GM23338 (cell line): ENCODE data around the gene GART. TPM values are rescaled to one million over a fixed set of nuclear protein-coding genes. Genes with fewer than 3 reads are reported as not detected.

Experiments used
- ATAC-seq: fragments of 200-7000 bp; cut with Tn5 transposase; 3 replicates; pipeline ENCODE4 v1.9.1; 2020
- DNase-seq: peaks from one replicate; pipeline ENCODE4 v3.0.0-alpha.2; 2015; ENCODE audit warnings: low spot score
- H2AFZ ChIP-seq: fragments of 200-600 bp; sonication (generic); 2 replicates; pipeline ENCODE4 v1.8.0; 2016; ENCODE audit warnings: antibody characterized with exemption, mild to moderate bottlenecking, moderate library complexity
- H3F3A ChIP-seq: fragments of 200-600 bp; sonication (generic); replicated peaks from 2 replicates; pipeline ENCODE4 v1.8.0; 2017; ENCODE audit warnings: antibody characterized with exemption, mixed run types, low read depth
- H3K27ac ChIP-seq: fragments of 200-600 bp; sonication (generic); 2 replicates; pipeline ENCODE4 v1.6.1; 2016; ENCODE audit warnings: low read depth
- H3K27me3 ChIP-seq: fragments of 200-600 bp; sonication (generic); 2 replicates; pipeline ENCODE4 v1.8.0; 2016; ENCODE audit warnings: mild to moderate bottlenecking, mixed run types, moderate library complexity; ENCODE audit not compliant: insufficient read depth
- H3K36me3 ChIP-seq: fragments of 200-600 bp; sonication (generic); 2 replicates; pipeline ENCODE4 v1.8.0; 2016; ENCODE audit warnings: mild to moderate bottlenecking; ENCODE audit not compliant: insufficient read depth
- H3K4me1 ChIP-seq: fragments of 200-600 bp; sonication (generic); 2 replicates; pipeline ENCODE4 v1.8.0; 2016; ENCODE audit warnings: mild to moderate bottlenecking, moderate library complexity; ENCODE audit not compliant: insufficient read depth
- H3K4me2 ChIP-seq: fragments of 200-600 bp; sonication (generic); 2 replicates; pipeline ENCODE4 v1.7.1; 2017; ENCODE audit warnings: mixed run types
- H3K4me3 ChIP-seq: fragments of 200-600 bp; sonication (generic); 2 replicates; pipeline ENCODE4 v1.6.1; 2016; ENCODE audit warnings: mixed run types
- H3K79me2 ChIP-seq: fragments of 200-600 bp; sonication (generic); replicated peaks from 2 replicates; pipeline ENCODE4 v1.8.0; 2017; ENCODE audit warnings: mild to moderate bottlenecking; ENCODE audit not compliant: insufficient read depth
- H3K9me2 ChIP-seq: fragments of 200-600 bp; sonication (generic); 2 replicates; pipeline ENCODE4 v1.8.0; 2017; ENCODE audit not compliant: insufficient read depth
- H4K20me1 ChIP-seq: fragments of 200-600 bp; sonication (generic); replicated peaks from 2 replicates; pipeline ENCODE4 v1.8.0; 2017; ENCODE audit warnings: mild to moderate bottlenecking; ENCODE audit not compliant: insufficient read depth
- H3K27ac Mint-ChIP-seq: 2 replicates; pipeline ENCODE4 v1.8.0; 2020; ENCODE audit warnings: inconsistent platforms, mild to moderate bottlenecking, moderate library complexity, mixed read lengths
- H3K27me3 Mint-ChIP-seq: 3 replicates; pipeline ENCODE4 v1.8.0; 2022; ENCODE audit warnings: low read depth, mild to moderate bottlenecking, moderate library complexity, mixed read lengths, inconsistent platforms; ENCODE audit not compliant: insufficient read depth, poor library complexity
- H3K36me3 Mint-ChIP-seq: 3 replicates; pipeline ENCODE4 v1.8.0; 2021; ENCODE audit warnings: low read depth, mild to moderate bottlenecking, inconsistent platforms, moderate library complexity, mixed read lengths
- H3K4me1 Mint-ChIP-seq: 3 replicates; pipeline ENCODE4 v1.8.0; 2020; ENCODE audit warnings: mild to moderate bottlenecking, inconsistent platforms, mixed read lengths
- H3K4me3 Mint-ChIP-seq: 3 replicates; pipeline ENCODE4 v1.8.0; 2021; ENCODE audit warnings: moderate library complexity, mild to moderate bottlenecking, inconsistent platforms, mixed read lengths
- H3K9me3 Mint-ChIP-seq: 3 replicates; pipeline ENCODE4 v1.8.0; 2020; ENCODE audit warnings: moderate library complexity, mild to moderate bottlenecking, inconsistent platforms, mixed read lengths
- CREB1 ChIP-seq: fragments of 250-450 bp; sonication (Bioruptor Pico); IDR thresholded peaks from 2 replicates; pipeline ENCODE4 v1.5.0; 2020; ENCODE audit warnings: low read depth, mild to moderate bottlenecking, moderate library complexity
- EZH2 ChIP-seq: fragments of 200-600 bp; sonication (generic); IDR thresholded peaks from one replicate; pipeline ENCODE4 v1.8.0; 2017; ENCODE audit warnings: antibody characterized with exemption, mild to moderate bottlenecking, low read depth; ENCODE audit not compliant: unreplicated experiment
- NANOG ChIP-seq: IDR thresholded peaks from 2 replicates; pipeline ENCODE4 v1.6.1; 2016; ENCODE audit warnings: antibody characterized with exemption, borderline replicate concordance
- POLR2AphosphoS5 ChIP-seq: IDR thresholded peaks from 2 replicates; pipeline ENCODE4 v1.6.1; 2016; ENCODE audit warnings: antibody characterized with exemption, low read depth
- STAT1 ChIP-seq: IDR thresholded peaks from one replicate; pipeline ENCODE4 v1.6.1; 2016; ENCODE audit warnings: antibody characterized with exemption; ENCODE audit not compliant: unreplicated experiment
- ZNF114 ChIP-seq: fragments of 250-450 bp; sonication (Bioruptor Pico); IDR thresholded peaks from 2 replicates; pipeline ENCODE4 v1.5.0; 2020; ENCODE audit warnings: mild to moderate bottlenecking, moderate library complexity
- ZNF462 ChIP-seq: fragments of 250-450 bp; sonication (Bioruptor Pico); IDR thresholded peaks from 2 replicates; pipeline ENCODE4 v1.5.0; 2020; ENCODE audit warnings: mild to moderate bottlenecking, moderate library complexity
- polyA plus RNA-seq: library from polyadenylated mRNA; unstranded; fragments of >200 nt; fragmentation: Nextera tagmentation; extraction: Ambion mirVana; gene quantifications from 2 replicates; pipeline ENCODE4 v1.2.1, GENCODE V29; 2016
- total RNA-seq: library from RNA; depleted of rRNA; stranded (reverse); fragments of >200 nt; shearing (Covaris generic); gene quantifications from 2 replicates; pipeline ENCODE4 v1.2.3, GENCODE V29; 2014

Gene GART
- total and polyA plus RNA-seq, 2 experiments from 2014 or later: 87.6 to 224 TPM

GRCh38 chr21:33541756-33542639 lies at the start of gene GART (continued):
- TF ChIP-seq ZNF114 (CRISPR knock-in tag): no peak

- ATAC-seq (peak; percentile 92), DNase-seq (peak; percentile 89)
- peaks cover 11% of the 10 kb centered on the region; the same call in 1 of the 2 replicates for H3F3A ChIP-seq
- peak within 1 kb of the TSS; percentile 97 for H2AFZ ChIP-seq
- peak within 1 kb of the TSS; percentile 87 for H3K4me3 ChIP-seq
- Mint-ChIP-seq H3K4me1 (peaks cover 11% of the 10 kb centered on the region), H3K36me3 (peaks cover 21% of the 10 kb centered on the region; the same call in 2 of the 3 replicates), H3K9me3 (no peaks in the 10 kb centered on the region), H3K27me3 (peaks cover 9% of the 10 kb centered on the region), H3K4me3 (peak within 1 kb of the TSS; percentile 88), H3K27ac (peak within 1 kb of the TSS; percentile 74)
- TF ChIP-seq POLR2AphosphoS5 (peak; percentile 80), EZH2 (no peak), CREB1 (CRISPR knock-in tag) (peak; percentile 74)
- H3K27me3 ChIP-seq: 0 out of 2 replicates have a peak, but pooled peaks cover 8% of the 10 kb centered on the region
- 0 out of 2 replicates have a peak, but pooled peaks cover 7% of the 10 kb centered on the region for H3K36me3 ChIP-seq
- H3K4me2 ChIP-seq: peak within 1 kb of the TSS; percentile 91
- H3K4me1 ChIP-seq: peaks cover 14% of the 10 kb centered on the region; the same call in 1 of the 2 replicates
- 0 out of 2 replicates have a peak, but pooled peaks cover 8% of the 10 kb centered on the region for H4K20me1 ChIP-seq
- peak within 1 kb of the TSS; percentile 90 for H3K27ac ChIP-seq
- H3K79me2 ChIP-seq: peaks cover 24% of the 10 kb centered on the region
- no peaks in the 10 kb centered on the region for H3K9me2 ChIP-seq
These were observed 46.8 kb upstream of the GART start, which contains the start of gene DONSON for GRCh38 chr21:33588485-33589335. Gene DONSON (minus strand): TSS chr21:33588684. CDS start chr21:33588641, 43 bp downstream.

GRCh38 chr21:33587792-33588484 lies 46.0 kb upstream of the GART start:
- Histone ChIP-seq H3F3A (peaks cover 11% of the 10 kb centered on the region; the same call in 1 of the 2 replicates), H3K27me3 (0 out of 2 replicates have a peak, but pooled peaks cover 8% of the 10 kb centered on the region), H2AFZ (peak overlapping the region; percentile 92), H3K79me2 (peaks cover 24% of the 10 kb centered on the region), H3K4me3 (peak overlapping the region; percentile 87), H3K4me2 (peak overlapping the region; percentile 91), H3K36me3 (0 out of 2 replicates have a peak, but pooled peaks cover 7% of the 10 kb centered on the region), H3K27ac (no peak overlapping the region), H4K20me1 (0 out of 2 replicates have a peak, but pooled peaks cover 8% of the 10 kb centered on the region), H3K9me2 (no peaks in the 10 kb centered on the region), H3K4me1 (peaks cover 14% of the 10 kb centered on the region; the same call in 1 of the 2 replicates)
- Mint-ChIP-seq H3K9me3 (no peaks in the 10 kb centered on the region), H3K36me3 (peaks cover 25% of the 10 kb centered on the region; the same call in 2 of the 3 replicates), H3K27ac (peak overlapping the region; percentile 74; the same call in 1 of the 2 replicates), H3K4me1 (peaks cover 11% of the 10 kb centered on the region), H3K27me3 (peaks cover 9% of the 10 kb centered on the region), H3K4me3 (peak overlapping the region; percentile 88)
- DNase-seq: peak; percentile 57
- ATAC-seq: peak; percentile 65
- TF ChIP-seq STAT1 (no peak), NANOG (no peak), ZNF462 (no peak)
